GM19468 (cell line): ENCODE results near the gene CABLES1.
"Not testable (repeated sequence)": the region's sequence is repeated elsewhere in the genome, so short reads cannot be mapped to it uniquely, and the experiment has no call there.

ENCODE experiments used
- ATAC-seq: cut with Tn5 transposase; IDR thresholded peaks from one replicate; pipeline ENCODE4 v1.9.1; 2021; ENCODE audit warnings: mild to moderate bottlenecking, moderate library complexity, moderate number of reproducible peaks; ENCODE audit not compliant: unreplicated experiment; ENCODE audit errors: extremely low read depth

CABLES1 gene

DNA sequence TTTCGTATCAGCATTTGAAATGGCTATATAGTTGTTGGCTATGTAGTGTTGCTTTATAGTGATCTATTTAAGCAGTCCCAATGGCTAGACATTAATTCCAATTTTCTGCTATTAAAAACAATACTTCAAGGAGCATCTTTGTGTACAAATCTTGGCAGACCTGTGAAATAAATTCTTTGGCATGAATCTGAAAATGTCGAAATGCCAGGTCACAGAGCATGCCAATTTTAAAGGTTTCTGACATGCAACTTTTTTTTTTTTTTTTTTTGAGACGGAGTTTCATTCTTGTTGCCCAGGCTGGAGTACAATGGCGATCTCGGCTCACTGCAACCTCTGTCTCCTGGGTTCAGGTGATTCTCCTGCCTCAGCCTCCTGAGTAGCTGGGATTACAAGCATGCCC is 26.8 kb upstream of the CABLES1 start:
- no peak for ATAC-seq

DNA sequence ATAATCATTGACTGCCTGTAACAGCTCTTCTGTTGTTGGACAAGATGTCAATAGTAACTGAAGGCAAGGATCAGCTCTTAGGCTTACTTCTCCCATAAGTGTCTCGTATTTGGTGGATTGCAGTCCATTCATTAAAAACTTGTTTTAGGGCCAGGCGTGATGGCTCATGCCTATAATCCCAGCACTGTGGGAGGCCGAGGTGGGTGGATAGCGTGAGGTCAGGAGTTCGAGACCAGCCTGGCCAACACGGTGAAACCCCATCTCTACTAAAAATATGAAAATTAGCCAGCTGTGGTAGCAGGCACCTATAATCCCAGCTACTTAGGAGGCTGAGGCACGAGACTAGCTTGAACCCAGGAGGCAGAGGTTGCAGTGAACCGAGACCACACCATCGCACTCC is 26.1 kb upstream of the CABLES1 start:
- not testable (repeated sequence) for ATAC-seq

DNA sequence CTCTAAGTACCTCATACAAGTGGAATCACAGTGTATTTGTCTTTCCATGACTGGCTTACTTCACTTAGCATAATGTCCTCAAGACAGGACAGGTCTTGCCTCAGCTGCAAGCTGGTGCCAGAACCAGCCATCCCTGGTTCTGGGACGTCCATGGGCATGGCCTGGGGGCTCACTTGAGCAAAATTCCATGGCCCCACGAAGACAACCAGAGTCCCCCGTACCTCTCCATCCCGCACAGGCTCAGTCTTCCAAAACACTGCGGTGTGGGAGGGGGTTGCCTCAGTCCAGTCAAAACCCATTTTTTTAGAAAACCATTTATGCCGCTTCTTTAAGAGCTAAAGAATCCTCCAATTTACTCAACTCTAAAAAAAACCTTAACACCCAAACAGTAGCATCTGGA is 21.7 kb upstream of the CABLES1 start:
- ATAC-seq: no peak

DNA sequence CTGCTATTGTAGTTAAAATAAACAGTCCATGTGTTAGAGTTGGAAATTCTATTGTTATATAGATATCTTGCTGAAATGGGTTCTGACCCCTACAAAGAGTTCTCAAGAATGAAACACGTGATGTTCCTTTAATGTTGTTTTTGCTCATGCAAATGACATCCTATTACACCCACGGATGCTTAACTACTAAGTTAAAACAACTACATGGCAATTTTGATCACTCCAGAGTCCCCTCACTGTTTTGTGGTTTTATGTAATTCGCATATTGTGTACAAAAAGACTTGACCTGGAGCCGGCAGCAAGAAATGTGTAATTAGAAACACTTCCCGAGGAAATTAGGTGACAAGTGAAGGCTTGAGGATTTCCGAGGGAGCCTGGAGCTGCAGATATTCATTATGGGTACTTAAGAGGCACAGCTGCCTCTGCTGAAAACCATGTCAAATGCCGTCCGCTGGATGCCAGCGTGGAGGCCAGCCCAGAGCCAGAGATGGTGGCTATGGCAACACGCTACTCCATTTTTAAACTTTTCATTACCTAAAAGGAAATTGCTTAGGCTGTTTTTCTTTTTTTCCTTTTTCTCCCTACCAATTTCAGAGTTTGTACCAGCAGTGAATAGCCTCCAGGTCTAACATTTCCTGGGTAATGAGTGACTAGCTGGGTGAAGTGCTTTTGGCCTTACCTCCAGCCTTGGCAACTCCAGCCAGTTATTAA is 21.0 kb upstream of the CABLES1 start:
- no peak for ATAC-seq

DNA sequence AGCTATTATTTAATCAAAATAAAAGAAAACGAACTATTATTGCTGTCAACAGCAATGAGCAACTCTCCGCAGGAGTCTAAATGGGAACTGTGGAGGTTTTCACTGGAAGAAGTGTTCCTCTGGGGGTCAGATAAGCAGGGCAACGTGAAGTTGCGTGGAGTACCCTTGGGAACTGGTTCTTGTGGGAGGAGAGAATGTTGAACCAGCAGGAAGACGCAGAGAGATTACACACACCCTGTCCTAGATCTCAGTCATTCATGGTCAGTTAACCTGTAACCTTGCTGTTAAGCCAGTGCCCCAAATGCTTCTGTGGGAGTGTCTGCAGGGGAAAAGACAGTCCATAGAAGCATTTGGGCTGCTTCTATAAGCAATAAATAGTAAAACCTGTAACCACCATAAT is 20.4 kb upstream of the CABLES1 start:
- no peak for ATAC-seq

DNA sequence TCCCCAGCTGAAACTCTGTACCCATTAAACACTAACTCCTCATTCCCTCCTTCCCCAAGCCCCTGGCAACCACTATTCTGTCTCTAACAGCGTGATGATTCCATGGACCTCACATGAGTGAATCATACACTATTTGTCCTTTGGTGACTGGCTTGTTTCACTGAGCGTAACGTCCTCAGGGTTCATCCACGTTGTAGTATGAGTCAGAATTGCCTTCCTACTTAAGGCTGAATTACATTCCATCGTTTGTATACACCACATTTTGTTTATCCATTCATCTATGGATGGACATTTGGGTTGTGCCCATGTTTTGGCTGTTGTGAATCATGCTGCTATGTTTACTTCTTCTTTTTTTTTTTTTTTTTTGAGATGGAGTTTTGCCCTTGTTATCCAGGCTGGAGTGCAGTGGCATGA is 19.6 kb upstream of the CABLES1 start:
- ATAC-seq: no peak

DNA sequence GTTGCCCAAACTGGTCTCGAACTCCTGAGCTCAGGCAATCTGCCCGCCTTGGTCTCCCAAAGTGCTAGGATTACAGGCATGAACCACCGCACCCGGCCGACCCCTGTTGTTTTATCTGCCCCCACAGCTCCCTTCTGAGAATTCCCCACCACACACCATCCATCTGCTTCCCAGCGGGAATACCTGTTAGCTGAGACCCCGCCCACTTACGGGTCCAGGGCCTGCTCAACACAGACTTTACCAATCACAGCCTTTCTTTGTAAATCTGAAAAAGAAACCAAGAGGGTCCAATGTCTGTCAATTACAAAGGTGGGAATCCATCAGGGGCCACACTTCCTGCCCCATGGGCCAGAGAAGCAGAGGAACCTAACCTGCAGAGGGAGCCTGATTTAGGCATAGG is 14.2 kb upstream of the CABLES1 start:
- ATAC-seq: no peak

DNA sequence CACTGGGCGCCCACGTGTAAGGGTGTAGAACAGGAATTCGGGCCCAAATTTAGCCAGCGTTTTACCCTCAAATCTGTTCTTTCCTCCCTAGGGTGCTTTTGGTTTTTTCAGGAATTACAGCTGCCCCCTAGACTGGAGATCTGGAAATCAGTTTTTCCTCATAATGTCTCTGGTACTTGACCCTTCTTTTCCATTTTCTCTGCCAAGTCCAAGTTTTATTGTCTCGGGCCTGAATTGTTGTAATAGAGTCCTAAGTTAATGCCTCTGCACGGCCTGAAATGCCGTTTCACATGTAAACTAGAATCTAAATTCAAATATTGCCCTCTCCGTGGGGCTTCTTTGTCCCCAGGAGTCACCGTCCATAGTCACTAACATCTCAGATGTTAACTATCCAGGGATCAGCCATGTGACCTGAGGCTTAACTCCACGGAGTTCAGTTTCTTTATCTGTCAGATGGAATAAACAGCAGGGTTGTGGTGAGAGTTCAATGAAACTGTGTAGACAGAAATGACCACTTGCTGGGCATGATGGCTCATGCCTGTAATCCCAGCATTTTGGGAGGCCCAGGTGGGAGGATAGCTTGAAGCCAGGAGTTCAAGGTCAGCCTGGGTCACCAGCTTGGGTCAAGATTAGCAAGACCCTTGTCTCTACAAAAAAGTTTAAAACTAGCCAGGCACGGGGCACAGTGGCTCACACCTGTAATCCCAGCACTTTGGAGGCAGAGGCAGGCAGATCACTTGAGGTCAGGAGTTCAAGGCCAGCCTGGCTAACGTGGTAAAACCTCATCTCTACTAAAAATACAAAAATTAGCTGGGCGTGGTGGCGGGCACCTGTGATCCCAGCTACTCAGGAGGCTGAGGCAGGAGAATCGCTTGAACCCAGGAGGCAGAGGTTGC is 12.7 kb upstream of the CABLES1 start:
- no peak for ATAC-seq

DNA sequence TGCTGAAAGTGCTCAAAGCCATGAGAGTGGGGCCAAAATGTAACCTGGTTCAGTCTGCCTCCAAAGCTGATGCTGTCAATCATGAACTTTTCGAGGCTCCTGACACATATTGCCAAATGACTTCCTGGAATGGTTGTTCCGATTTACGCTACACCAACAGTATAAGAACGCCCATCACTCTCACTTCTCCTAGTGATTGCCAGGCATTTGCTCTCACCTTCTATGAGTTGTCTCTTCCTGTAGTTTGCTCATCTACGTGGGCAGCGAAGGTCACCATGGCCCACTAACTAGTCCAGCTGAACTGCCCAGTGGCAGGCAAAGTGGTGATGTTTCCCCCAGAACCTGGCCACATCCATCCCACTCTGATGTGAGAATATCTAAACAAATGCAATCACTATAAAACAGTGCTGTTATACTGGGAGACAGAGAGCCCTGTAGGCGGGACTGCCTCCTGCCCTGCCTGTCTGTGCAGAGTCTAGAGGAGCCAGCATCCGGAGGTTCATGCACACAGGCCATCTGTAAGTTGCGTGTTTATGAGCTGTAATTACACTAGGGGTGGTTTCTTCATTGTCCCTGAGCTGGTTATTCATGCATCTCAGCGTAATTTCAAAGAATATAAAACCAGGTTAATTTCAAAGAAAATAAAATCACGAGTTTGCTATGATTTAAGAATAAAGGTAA is 8.8 kb upstream of the CABLES1 start:
- no peak for ATAC-seq

DNA sequence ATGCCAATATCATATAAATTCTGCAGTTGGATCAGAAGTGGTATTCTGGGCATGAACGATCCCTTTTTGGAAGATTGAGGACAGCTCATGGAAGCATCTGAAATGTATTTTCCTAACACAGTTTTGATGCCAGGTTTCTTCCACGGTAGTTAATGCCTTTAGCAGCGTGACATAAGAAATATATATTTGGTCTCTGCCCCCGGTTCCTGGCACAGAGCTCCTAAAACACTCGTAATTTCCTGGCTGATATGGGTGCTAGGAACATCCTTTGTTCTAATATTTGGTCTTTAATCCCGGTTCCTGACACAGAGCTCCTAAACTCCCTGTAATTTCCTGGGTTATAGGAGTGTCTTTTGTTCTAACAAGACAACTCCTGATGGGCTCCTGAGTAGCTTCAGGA is 8.2 kb upstream of the CABLES1 start:
- ATAC-seq: no peak

DNA sequence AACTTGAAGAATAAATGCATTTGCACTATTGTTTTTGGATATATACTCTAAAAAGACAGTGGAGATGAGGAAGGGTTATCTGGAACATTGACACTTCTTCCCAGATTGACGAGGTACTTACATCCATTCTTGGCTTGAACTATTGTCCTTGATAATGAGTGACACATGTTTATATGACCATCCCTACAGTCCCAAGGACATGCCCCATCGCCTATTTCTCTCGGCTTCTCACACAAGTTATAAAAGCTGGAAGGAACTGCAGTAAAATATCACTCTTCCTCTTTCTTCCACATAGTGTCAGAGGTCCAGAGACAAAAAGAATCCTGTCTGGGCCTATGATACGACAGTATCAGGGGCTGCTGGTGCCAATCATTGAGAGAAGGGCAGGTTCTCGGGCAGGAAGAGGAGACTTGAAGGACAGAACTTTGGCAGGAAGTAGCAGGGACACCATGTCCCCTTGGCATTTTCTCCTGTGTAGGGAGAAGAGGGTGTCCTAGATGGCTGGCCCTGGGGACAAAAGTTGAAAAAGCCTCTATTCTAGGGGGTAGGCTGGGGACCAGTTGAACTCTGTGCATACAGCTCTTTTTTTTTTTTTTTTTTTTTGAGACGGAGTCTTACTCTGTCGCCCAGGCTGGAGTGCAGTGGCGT is 5.8 kb upstream of the CABLES1 start:
- no peak for ATAC-seq

DNA sequence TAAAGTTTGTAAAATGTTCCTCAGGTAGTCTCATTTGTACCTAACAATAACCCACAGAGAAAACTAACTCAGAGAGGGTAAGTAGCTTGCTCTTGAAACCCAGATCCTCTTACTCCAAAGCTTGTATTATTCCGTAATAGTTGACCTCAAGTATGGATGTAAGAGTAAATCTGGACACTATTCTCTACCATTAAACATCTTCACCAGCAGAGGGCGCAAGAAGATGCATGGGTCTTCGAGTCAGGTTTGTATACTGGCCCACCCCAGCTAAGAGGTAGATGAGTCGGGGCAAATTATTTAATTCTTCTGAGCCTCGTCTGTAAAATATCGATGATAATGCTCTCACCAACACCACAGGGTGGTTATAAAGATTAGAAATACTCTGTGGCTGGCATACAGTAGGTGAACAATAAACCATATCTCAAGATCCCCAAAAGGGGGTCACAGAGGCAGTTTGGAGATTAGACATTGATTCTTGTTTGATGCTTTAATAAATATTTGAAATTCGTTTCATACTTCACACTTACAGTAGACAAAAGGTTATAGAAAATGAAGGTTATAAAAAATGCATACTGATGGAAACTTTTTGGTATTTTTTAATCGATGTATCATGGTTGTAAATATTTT is 3.5 kb upstream of the CABLES1 start:
- no peak for ATAC-seq

DNA sequence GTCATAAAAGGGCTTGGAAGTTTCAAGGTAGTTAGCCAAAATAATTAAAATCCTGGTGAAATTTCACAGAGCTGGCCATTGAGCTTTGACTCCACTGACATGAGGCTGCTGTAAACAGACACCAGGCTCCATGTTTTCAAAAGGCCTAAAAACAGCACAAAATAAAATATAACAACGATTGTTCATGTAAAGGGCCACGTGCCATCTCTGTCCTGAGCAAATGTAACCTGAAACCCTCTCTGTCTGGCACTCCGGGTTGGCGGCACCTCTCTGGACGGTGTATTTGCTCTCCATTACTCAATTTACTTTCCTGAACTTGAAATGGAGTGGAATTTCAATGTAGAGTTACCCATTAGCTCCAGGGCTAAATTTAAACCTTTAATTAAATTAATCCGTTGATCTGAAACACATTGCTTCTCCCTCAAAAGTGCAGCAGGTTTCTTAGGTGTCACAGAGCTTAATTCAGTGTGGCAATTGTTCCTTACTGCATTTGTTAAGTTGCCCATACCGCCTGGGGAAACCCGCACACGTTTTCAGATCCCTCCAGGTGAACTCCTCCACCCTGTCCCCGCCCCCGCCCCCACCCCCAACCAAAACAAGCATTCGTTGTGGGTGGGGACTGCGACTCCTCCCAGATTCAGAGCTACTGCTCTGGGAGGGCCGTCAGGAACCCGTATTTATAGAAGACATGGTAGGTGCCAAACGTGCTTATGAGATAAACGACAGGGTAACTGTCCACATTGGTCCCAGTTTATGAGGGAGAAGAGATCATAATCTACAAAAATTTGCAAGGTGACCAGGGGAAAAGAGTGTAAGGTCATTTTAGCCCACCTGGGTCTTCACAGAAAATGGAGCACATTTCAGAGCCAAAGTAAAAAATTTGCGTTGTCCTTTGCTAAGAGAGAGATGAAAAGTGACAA is 1.2 kb upstream of the CABLES1 start:
- peak; percentile 43 for ATAC-seq

DNA sequence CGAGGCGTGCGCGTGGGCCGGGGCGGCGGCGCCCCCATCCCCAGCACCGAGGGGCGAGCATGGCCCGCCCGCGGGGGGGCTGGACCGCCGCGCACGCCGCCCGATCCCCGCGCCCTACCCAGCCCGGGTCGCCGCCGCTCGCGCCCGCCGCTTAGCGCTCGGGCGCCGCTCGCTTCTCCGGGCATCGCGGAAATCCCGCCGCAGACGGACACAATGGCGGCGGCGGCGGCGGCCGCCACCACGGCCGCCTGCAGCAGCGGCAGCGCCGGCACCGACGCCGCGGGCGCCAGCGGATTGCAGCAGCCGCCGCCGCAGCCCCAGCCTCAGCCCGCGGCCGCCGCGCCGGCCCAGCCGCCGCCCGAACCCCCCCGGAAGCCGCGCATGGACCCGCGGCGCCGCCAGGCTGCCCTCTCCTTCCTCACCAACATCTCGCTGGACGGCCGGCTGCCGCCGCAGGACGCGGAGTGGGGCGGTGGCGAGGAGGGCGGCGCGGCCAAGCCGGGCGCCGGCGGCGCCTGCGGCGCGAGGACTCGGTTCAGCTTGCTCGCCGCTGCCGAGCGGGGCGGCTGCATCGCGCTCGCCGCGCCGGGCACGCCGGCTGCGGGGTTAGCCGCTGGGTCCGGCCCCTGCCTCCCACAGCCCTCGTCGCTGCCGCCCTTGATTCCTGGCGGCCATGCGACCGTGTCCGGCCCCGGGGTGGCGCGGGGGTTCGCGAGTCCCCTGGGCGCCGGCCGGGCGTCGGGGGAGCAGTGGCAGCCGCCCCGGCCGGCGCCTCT is 453 bp downstream of the CABLES1 start:
- no peak for ATAC-seq

DNA sequence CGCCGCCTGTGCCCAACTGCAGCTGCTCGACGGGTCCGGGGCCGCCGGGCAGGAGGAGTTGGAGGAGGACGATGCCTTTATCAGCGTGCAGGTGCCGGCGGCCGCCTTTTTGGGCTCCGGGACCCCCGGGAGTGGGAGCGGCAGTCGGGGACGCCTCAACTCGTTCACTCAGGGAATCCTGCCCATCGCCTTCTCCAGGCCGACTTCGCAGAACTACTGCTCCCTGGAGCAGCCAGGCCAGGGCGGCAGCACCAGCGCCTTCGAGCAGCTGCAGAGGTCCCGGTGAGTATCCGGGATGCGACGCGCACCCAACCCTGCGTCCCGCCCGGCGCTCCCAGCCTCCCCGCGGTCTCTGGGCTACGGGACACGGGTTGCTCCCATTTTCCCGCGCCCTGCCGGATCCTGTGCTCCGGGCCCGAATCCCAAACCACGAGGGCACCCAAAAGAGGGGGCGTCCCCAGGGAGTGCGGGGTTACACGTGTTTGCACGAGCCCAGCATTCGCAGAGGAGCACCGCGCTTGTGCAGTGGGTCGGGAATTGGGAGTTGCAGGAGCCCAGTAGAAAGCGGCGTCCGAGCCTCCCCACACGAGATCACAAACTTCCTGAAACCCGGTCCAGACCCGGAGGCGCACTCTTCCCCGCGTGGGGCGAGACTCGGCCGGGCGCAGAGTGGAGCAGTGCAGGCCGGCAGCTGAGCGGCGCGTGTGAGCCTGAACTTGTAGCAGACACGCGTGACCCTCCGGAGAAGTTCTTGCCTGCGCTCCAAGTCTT is 1.2 kb downstream of the CABLES1 start:
- no peak for ATAC-seq

DNA sequence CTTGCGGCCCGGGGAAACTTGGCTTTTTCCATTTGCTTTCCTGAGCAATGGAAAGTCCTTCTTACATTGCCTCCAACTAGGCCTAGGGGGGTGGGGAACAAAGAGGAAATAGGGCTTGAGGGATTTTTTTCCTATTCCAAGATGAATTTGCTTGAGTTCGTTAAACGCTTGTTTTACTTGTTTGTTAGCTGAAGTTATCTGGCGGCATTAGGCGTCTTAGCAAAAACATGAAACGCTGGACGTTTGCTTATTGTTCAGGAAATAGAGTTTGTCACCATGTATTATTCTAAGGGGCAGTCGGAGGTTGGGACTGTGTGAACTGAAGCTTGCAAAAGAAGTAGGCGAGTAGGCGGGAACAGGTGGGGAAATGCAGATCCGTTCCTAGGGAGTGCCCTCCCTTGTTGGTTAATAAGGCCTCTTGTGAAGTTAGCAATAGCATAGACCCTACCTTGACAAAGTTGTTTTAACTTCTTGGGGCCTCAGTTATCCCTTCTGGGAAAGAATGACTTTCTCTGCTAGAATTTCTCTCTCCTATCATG is 1.9 kb downstream of the CABLES1 start:
- no peak for ATAC-seq

DNA sequence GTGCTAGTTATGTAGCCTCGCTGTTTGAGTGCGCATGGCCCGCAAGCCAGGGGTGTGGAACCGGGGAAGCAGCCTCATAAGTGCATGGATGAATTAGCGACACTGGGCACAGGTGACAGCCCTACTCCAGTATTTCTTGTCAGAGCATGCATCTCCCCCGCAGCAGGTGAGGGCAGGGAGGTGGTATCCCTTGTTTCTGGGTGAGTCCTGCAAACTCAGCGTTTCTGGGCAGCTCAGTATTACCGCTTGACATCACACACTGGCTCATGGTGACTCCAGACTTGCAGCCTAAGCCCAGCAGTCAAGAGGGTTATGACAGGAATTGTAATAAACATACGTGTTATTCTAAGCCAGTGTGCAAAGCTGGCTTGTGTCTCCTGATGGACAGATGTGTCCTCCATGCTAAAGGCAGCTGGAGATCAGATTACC is 2.5 kb downstream of the CABLES1 start:
- no peak for ATAC-seq
